ENCODE data around the gene CCDC92B. TPM values are rescaled to one million over a fixed set of nuclear protein-coding genes. Genes with fewer than 3 reads are reported as not detected.

CCDC92B gene
- total and polyA plus RNA-seq, 2 donors, result 0.14 to 0.32 TPM

- no peaks in the 10 kb centered on the region for H3K4me1 ChIP-seq (ENCODE audit: insufficient read depth)
- no peak overlapping the region for H3K4me3 ChIP-seq (ENCODE audit: low read depth, low read length)
- no peak for DNase-seq (ENCODE audit: extremely low spot score)
- H3K36me3 ChIP-seq (ENCODE audit: insufficient read depth), result peaks cover 4% of the 10 kb centered on the region
- H3K27ac ChIP-seq (ENCODE audit: low read depth), result no peak overlapping the region
- 83% methylated on average over 21 of the region's 21 CpGs for WGBS
These were observed 40.8 kb downstream of the CCDC92B start for GRCh38 chr17:2708585-2709182.

GRCh38 chr17:2707721-2708584, 41.5 kb downstream of the CCDC92B start:
- Histone ChIP-seq H3K27ac (ENCODE audit: low read depth) (no peak overlapping the region), H3K4me1 (ENCODE audit: insufficient read depth) (no peaks in the 10 kb centered on the region), H3K36me3 (ENCODE audit: insufficient read depth) (peaks cover 4% of the 10 kb centered on the region), H3K4me3 (ENCODE audit: low read depth, low read length) (no peak overlapping the region)
- DNase-seq (ENCODE audit: extremely low spot score), result no peak
- WGBS, result 69% methylated on average over 13 of the region's 13 CpGs

- H3K36me3 ChIP-seq (ENCODE audit: insufficient read depth), result peaks cover 4% of the 10 kb centered on the region
- WGBS, result 79% methylated on average over 21 of the region's 21 CpGs
- no peak for DNase-seq (ENCODE audit: extremely low spot score)
- no peak overlapping the region for H3K27ac ChIP-seq (ENCODE audit: low read depth)
- no peaks in the 10 kb centered on the region for H3K4me1 ChIP-seq (ENCODE audit: insufficient read depth)
- no peak overlapping the region for H3K4me3 ChIP-seq (ENCODE audit: low read depth, low read length)
These were observed 42.4 kb downstream of the CCDC92B start for GRCh38 chr17:2706911-2707510.

- no peaks in the 10 kb centered on the region for H3K4me1 ChIP-seq (ENCODE audit: insufficient read depth)
- peaks cover 9% of the 10 kb centered on the region for H3K36me3 ChIP-seq (ENCODE audit: insufficient read depth)
- no peak for DNase-seq (ENCODE audit: extremely low spot score)
- H3K27ac ChIP-seq (ENCODE audit: low read depth), result no peak overlapping the region
- H3K4me3 ChIP-seq (ENCODE audit: low read depth, low read length), result no peak overlapping the region
- WGBS, result 90% methylated on average over 25 of the region's 25 CpGs
These were observed 43.3 kb downstream of the CCDC92B start for GRCh38 chr17:2705888-2706795.

- Histone ChIP-seq H3K4me3 (ENCODE audit: low read depth, low read length) (no peak overlapping the region), H3K27ac (ENCODE audit: low read depth) (no peak overlapping the region), H3K36me3 (ENCODE audit: insufficient read depth) (peaks cover 11% of the 10 kb centered on the region), H3K4me1 (ENCODE audit: insufficient read depth) (no peaks in the 10 kb centered on the region)
- no peak for DNase-seq (ENCODE audit: extremely low spot score)
- WGBS, result 83% methylated on average over 7 of the region's 7 CpGs
These were observed 44.2 kb downstream of the CCDC92B start for GRCh38 chr17:2705263-2705662.

- Histone ChIP-seq H3K27ac (ENCODE audit: low read depth) (no peak overlapping the region), H3K4me1 (ENCODE audit: insufficient read depth) (no peaks in the 10 kb centered on the region)
These were observed 44.6 kb downstream of the CCDC92B start for GRCh38 chr17:2704890-2705248.

GRCh38 chr17:2704031-2704889, 45.2 kb downstream of the CCDC92B start:
- H3K36me3 ChIP-seq (ENCODE audit: insufficient read depth), result peaks cover 11% of the 10 kb centered on the region
- no peak for DNase-seq (ENCODE audit: extremely low spot score)
- no peak overlapping the region for H3K27ac ChIP-seq (ENCODE audit: low read depth)
- no peaks in the 10 kb centered on the region for H3K4me1 ChIP-seq (ENCODE audit: insufficient read depth)
- H3K4me3 ChIP-seq (ENCODE audit: low read depth, low read length), result no peak overlapping the region
- 86% methylated on average over 38 of the region's 38 CpGs for WGBS

More at GRCh38 chr17:2704890-2705248, 44.6 kb downstream of the CCDC92B start:
- no peak for DNase-seq (ENCODE audit: extremely low spot score)
- H3K36me3 ChIP-seq (ENCODE audit: insufficient read depth), result peaks cover 11% of the 10 kb centered on the region
- WGBS, result 62% methylated on average over 4 of the region's 4 CpGs
- H3K4me3 ChIP-seq (ENCODE audit: low read depth, low read length), result no peak overlapping the region

GRCh38 chr17:2703606-2704005, 45.8 kb downstream of the CCDC92B start:
- H3K4me3 ChIP-seq (ENCODE audit: low read depth, low read length), result no peak overlapping the region
- WGBS, result 91% methylated on average over 16 of the region's 16 CpGs
- no peaks in the 10 kb centered on the region for H3K4me1 ChIP-seq (ENCODE audit: insufficient read depth)
- no peak for DNase-seq (ENCODE audit: extremely low spot score)
- H3K36me3 ChIP-seq (ENCODE audit: insufficient read depth), result peaks cover 11% of the 10 kb centered on the region
- H3K27ac ChIP-seq (ENCODE audit: low read depth), result no peak overlapping the region

GRCh38 chr17:2703181-2703580, 46.3 kb downstream of the CCDC92B start:
- no peak for DNase-seq (ENCODE audit: extremely low spot score)
- peaks cover 11% of the 10 kb centered on the region for H3K36me3 ChIP-seq (ENCODE audit: insufficient read depth)
- no peaks in the 10 kb centered on the region for H3K4me1 ChIP-seq (ENCODE audit: insufficient read depth)
- 93% methylated on average over 20 of the region's 20 CpGs for WGBS
- H3K4me3 ChIP-seq (ENCODE audit: low read depth, low read length), result no peak overlapping the region
- H3K27ac ChIP-seq (ENCODE audit: low read depth), result no peak overlapping the region

GRCh38 chr17:2701996-2702741, 47.3 kb downstream of the CCDC92B start:
- no peak for DNase-seq (ENCODE audit: extremely low spot score)
- Histone ChIP-seq H3K36me3 (ENCODE audit: insufficient read depth) (peaks cover 11% of the 10 kb centered on the region), H3K4me1 (ENCODE audit: insufficient read depth) (no peaks in the 10 kb centered on the region), H3K4me3 (ENCODE audit: low read depth, low read length) (no peak overlapping the region), H3K27ac (ENCODE audit: low read depth) (no peak overlapping the region)
- WGBS, result 88% methylated on average over 22 of the region's 22 CpGs

GRCh38 chr17:2701161-2701995, 48.1 kb downstream of the CCDC92B start:
- no peak overlapping the region for H3K27ac ChIP-seq (ENCODE audit: low read depth)
- no peak for DNase-seq (ENCODE audit: extremely low spot score)

More at GRCh38 chr17:2701161-2701995, 48.1 kb downstream of the CCDC92B start:
- Histone ChIP-seq H3K36me3 (ENCODE audit: insufficient read depth) (peaks cover 16% of the 10 kb centered on the region), H3K4me3 (ENCODE audit: low read depth, low read length) (no peak overlapping the region), H3K4me1 (ENCODE audit: insufficient read depth) (no peaks in the 10 kb centered on the region)
- WGBS, result 95% methylated on average over 41 of the region's 41 CpGs
